Left cardiac atrium (tissue), 4 donors: ENCODE data around the gene SETX. TPM values are rescaled to one million over a fixed set of nuclear protein-coding genes. Genes with fewer than 3 reads are reported as not detected.

ENCODE experiments used
- ATAC-seq, 2 donors: fragments of 200-7000 bp; cut with Tn5 transposase; one replicate each; pipeline ENCODE4 v1.9.1; 2020; ENCODE audit warnings: mild to moderate bottlenecking in 2 of 2, moderate library complexity in 2 of 2
- DNase-seq: peaks from one replicate; pipeline ENCODE4 v3.0.0-alpha.2; 2020
- intact Hi-C, 2 donors: fragments of 100-400 bp; cut with DNase I; formaldehyde crosslinking; loops; one replicate each; pipeline versions ENCODE4 v1.14.1 to v1.15.1; 2022 to 2023
- total RNA-seq, 2 donors: library from RNA; stranded (reverse); fragmentation: NEBNext Ultra II Directional; extraction: Animal tissue kit (Norgen Biotek cat#: 25700); gene quantifications; one replicate each; pipeline ENCODE4 v1.2.1, GENCODE V29; 2021
- donor health status: DM: no; HTN: yes; CAD: no.
- donor health status: DM: no; HTN: yes; CAD: no; lungs with severe emphysema.
- donor health status: DM: yes; HTN: yes; CAD: no.
- donor health status: Dilated cardiomyopathy.

SETX gene
- total RNA-seq, 2 donors from 2014 or later = 25.7 to 32.8 TPM

- intact Hi-C loops = no loop called here
- no peak for DNase-seq
- no peak for ATAC-seq
Observed at GRCh38 chr9:132247942-132248341, 106.8 kb downstream of the SETX start.

DNA sequence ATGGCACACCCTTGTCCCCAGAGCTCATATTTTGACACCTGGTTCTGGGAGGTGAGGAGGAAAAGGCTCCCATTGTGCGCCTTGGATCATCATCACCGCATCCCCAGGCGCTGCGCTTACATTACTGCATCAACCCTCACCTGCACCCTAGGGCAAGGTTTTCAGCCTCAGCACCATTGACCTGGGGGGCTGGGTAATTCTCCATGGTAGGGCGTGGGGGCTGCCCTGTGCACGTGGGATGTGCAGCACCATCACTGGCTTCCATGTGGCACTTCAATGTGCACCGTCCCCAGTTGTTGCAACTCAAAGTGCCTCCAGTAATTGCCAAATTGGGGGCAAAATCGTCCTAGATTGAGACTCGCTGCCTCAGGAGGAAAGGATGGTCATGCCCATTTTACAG lies 109.3 kb downstream of the SETX start:
- ATAC-seq (no peak), DNase-seq (no peak)
- intact Hi-C loops = no loop called here

GRCh38 chr9:132244582-132245455 lies 110.0 kb downstream of the SETX start:
- ATAC-seq (no peak), DNase-seq (peak; percentile 48)
- intact Hi-C loops = no loop called here

- ATAC-seq (no peak), DNase-seq (no peak)
- intact Hi-C loops = no loop called here
Observed at GRCh38 chr9:132243156-132244074, 111.4 kb downstream of the SETX start.

DNA sequence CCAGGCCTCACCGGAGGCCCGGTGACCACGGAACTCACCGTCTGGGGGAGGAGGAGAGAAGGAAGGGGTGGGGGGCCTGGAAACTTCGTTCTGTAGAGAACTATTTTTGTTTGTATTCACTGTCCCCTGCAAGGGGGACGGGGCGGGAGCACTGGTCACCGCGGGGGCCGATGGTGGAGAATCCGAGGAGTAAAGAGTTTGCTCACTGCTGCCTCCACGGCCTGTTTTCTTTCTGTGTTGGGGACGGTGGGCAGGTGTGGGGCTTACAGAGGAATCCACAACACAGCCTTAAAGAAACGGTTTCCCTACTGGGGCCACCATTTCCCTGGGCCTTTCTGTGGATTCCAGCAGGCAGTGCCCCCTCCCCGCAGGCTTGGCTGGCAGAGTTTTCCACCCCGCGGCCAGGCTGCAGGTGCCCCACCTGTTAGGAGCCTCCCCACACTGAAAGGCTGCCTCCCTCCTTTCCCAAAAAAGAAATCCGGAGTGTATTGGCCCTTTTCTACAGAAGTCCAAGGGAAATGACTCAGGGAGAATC lies 112.1 kb downstream of the SETX start:
- no peak for ATAC-seq
- no peak for DNase-seq
- intact Hi-C loops = no loop called here

DNA sequence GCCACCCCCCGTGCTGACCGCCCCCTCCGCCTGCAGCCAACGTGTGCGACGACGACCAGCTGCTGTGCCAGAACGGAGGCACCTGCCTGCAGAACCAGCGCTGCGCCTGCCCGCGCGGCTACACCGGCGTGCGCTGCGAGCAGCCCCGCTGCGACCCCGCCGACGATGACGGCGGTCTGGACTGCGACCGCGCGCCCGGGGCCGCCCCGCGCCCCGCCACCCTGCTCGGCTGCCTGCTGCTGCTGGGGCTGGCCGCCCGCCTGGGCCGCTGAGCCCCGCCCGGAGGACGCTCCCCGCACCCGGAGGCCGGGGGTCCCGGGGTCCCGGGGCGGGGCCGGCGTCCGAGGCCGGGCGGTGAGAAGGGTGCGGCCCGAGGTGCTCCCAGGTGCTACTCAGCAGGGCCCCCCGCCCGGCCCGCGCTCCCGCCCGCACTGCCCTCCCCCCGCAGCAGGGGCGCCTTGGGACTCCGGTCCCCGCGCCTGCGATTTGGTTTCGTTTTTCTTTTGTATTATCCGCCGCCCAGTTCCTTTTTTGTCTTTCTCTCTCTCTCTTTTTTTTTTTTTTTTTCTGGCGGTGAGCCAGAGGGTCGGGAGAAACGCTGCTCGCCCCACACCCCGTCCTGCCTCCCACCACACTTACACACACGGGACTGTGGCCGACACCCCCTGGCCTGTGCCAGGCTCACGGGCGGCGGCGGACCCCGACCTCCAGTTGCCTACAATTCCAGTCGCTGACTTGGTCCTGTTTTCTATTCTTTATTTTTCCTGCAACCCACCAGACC lies 112.8 kb downstream of the SETX start:
- DNase-seq (no peak), ATAC-seq (peak; percentile 2 to 13)
- intact Hi-C loops = no loop called here

- no peak for ATAC-seq
- intact Hi-C loops = no loop called here
- DNase-seq = no peak
Observed at GRCh38 chr9:132241483-132241839, 113.3 kb downstream of the SETX start.

DNA sequence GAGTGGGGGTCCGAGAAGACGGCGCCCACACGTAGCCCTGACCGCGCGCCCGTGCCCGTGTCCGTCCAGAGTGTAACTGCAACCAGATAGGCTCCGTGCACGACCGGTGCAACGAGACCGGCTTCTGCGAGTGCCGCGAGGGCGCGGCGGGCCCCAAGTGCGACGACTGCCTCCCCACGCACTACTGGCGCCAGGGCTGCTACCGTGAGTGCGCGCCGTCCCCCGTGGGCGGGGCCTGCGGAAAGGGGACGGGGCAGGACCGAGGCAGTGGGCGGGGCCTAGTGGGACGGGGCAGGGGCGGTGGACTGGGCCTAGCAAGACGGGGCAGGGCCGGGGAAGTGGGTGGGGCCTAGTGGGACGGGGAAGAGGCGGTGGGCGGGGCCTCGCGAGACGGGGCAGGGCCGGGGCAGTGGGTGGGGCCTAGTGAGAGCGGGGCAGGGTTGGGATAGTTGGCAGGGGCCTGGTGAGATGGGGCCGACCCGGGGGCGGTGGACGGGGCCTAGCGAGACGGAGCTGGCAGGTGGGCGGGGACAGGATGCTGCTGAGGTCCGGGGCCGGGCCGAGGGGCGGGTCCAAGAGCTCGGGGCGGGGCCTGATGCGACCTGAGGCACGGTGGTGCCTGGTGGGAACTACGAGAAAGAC lies 113.8 kb downstream of the SETX start:
- DNase-seq = peak; percentile 98
- peak; percentile 93 to 95 for ATAC-seq
- intact Hi-C loops = no loop called here

GRCh38 chr9:132239999-132240840 lies 114.6 kb downstream of the SETX start:
- intact Hi-C loops = loop anchor here (10.0 kb wide), 2 partner anchors 175 to 475 kb away; no protein-coding TSS in a partner anchor
- no peak for ATAC-seq
- DNase-seq = no peak

GRCh38 chr9:132239518-132239917 lies 115.3 kb downstream of the SETX start:
- intact Hi-C loops = loop anchor here (10.0 kb wide), 2 partner anchors 175 to 475 kb away; no protein-coding TSS in a partner anchor
- DNase-seq (no peak), ATAC-seq (no peak)

DNA sequence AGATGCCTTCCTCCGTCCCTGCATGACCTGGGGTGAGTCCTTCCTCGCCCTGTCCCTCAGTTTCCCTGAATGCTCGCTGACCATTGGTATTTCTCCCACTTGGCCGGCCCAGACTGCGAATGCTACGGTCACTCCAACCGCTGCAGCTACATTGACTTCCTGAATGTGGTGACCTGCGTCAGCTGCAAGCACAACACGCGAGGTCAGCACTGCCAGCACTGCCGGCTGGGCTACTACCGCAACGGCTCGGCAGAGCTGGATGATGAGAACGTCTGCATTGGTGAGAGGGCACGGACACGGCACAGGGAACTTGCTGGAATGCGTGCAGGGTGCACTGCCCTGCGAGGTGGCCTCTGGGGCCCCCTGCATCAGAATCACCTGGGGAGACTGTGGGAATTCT lies 115.8 kb downstream of the SETX start:
- intact Hi-C loops = loop anchor here (10.0 kb wide), 2 partner anchors 174 to 474 kb away; no protein-coding TSS in a partner anchor
- ATAC-seq (no peak), DNase-seq (no peak)

DNA sequence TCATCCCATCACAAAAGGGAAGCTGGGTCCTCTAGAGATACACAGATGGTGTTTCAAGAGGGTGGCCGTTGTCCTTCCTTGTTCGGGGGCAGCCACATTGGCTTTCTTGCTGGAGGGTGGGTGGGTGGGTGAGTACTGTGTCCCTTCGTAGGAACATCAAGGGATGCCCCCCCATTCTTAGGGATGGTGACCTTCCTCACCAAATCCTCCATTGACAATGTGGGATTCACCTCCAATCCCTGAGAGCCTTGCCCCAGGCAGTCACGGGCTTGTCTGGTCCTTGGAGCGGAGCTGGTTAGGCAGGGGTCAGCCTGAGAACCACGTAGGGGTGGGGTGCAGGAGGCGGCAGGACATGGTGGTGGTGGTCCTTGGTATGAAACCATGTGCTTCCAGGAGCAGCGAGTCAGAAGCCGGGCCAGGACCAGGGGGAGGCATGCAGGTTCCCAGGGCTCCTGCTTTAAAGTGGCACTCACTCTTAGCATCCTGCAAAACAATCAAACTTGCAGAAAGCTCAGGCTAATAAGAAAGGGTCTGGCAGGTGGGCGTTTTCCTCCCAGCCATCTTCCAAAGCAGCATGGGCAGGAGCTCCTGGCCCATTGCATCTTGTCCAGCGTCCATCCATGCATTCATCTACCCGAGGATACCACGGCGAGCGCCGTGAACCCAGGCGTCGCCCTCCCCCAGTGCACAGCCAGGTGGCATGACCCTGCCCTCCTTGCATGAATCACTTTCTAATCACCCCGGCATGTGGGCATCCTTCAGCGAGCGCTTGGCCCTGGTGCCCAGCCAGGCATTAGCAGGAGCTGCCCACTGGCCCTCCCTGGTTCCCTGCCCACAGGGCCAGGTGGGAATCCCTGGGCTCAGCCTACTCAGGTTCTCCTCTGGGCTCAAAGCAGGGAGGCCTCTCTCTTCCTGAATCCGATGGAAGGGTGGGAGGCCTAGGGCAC lies 116.5 kb downstream of the SETX start:
- ATAC-seq = no peak
- no peak for DNase-seq
- intact Hi-C loops = loop anchor here (10.0 kb wide), 2 partner anchors 173 to 473 kb away; no protein-coding TSS in a partner anchor

GRCh38 chr9:132237481-132237880 lies 117.3 kb downstream of the SETX start:
- intact Hi-C loops = loop anchor here (2.0 to 10.0 kb wide), 3 partner anchors 69 to 473 kb away; no protein-coding TSS in a partner anchor
- peak in 1 of 2 donors; percentile 11 for ATAC-seq
- no peak for DNase-seq

DNA sequence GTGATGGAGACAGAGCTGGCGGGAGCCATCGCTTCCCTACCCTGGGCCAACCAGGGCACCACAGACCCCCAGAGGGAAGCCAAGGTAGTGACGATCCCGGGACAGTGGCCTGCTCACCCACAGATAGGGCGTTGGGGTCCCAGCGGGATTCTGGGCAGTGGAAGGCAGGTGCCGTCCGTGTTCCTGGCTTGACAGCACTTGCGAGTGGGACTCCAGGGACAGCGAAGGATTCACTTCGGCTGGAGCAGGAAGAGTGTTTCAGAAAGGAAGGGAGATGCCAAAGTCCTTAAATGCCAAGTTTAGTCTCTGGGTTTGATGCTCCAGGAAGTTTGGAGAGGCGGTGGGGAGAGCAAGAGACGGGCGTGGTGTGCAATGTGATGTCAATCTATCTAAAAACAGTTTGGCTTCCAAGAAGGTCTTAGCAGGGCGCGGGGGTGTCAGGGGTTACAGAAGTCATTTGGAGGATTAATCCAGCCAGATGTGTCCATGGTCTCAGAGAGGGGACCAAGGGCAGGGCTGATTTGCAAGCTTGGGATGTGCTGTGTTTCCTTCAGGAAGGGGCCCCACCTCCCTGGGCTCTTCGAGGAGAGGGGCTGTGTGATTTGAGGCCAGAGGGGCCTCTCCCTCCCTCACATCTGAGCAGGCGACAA lies 118.0 kb downstream of the SETX start:
- DNase-seq (no peak), ATAC-seq (no peak)
- intact Hi-C loops = loop anchor here (2.0 to 10.0 kb wide), 3 partner anchors 68 to 472 kb away; no protein-coding TSS in a partner anchor

DNA sequence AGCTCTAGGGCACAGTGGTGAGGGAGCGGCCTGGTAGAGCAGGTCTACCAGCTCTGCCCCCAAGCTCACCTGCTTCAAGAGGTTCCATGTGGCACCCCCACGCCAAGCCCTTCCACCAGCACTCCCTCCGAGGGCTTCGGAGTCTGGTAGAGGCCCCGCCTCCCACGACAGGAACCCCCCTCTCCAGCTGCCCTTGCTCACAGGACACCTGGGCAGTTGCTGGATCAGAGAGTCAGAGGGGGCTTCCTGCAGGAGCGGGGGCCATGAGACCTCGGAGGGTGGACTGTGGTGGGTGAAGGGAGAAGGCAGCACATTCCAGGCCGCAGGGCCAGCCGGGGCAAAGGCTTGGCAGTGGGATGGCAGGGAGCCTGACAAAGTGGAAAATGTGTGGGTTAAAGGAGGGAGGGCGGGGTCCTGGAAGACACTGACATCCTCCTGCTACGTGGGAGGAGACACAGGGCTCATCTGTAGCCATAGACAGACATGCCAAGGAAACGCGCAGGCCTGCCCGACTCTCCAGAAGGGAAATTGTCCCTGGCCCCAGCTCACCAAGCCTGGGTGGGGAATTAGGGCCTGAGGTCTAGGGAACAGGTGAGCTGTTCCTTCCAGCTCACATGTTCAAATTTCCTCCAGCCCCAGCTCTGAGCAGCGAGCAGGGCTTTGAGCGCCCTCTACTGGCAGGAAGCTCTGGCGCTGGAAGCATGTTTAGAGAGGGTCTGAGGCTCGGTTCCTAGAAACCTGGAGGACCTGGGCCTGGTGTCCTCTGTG lies 118.7 kb downstream of the SETX start:
- ATAC-seq (peak in 1 of 2 donors; percentile 7), DNase-seq (peak; percentile 77)
- intact Hi-C loops = loop anchor here (2.0 to 10.0 kb wide), 3 partner anchors 67 to 471 kb away; no protein-coding TSS in a partner anchor
